Right ventricle myocardium superior (tissue), 1 donor: ENCODE data around the gene FCHO2. TPM values are rescaled to one million over a fixed set of nuclear protein-coding genes. Genes with fewer than 3 reads are reported as not detected.

Experiments
- ATAC-seq: fragments of 200-7000 bp; cut with Tn5 transposase; one replicate; pipeline ENCODE4 v1.9.1; 2020; ENCODE audit warnings: mild to moderate bottlenecking; ENCODE audit not compliant: poor library complexity
- DNase-seq: peaks from one replicate; pipeline ENCODE4 v3.0.0-alpha.2; 2020
- intact Hi-C: fragments of 100-400 bp; cut with DNase I; formaldehyde crosslinking; loops from one replicate; pipeline ENCODE4 v1.11.2; 2022
- total RNA-seq: library from RNA; stranded (reverse); fragmentation: NEBNext Ultra II Directional; extraction: Animal tissue kit (Norgen Biotek cat#: 25700); gene quantifications from one replicate; pipeline ENCODE4 v1.2.1, GENCODE V29; 2021
- donor health status: DM: no; HTN: yes; CAD: no; lungs with severe emphysema.

FCHO2 gene
- total RNA-seq, 1 donor from 2014 or later: 19.7 TPM

- intact Hi-C loops: no loop called here
Measured at GRCh38 chr5:73122875-73123810, 167.3 kb downstream of the FCHO2 start.

GRCh38 chr5:73125289-73125688 is 169.4 kb downstream of the FCHO2 start:
- ATAC-seq: no peak
- intact Hi-C loops: no loop called here
- DNase-seq: no peak

More at GRCh38 chr5:73122875-73123810, 167.3 kb downstream of the FCHO2 start:
- DNase-seq (no peak), ATAC-seq (no peak)

GRCh38 chr5:73126381-73126780 is 170.5 kb downstream of the FCHO2 start:
- no peak for DNase-seq
- intact Hi-C loops: no loop called here
- ATAC-seq: no peak

- DNase-seq (no peak), ATAC-seq (no peak)
- intact Hi-C loops: no loop called here
Measured at GRCh38 chr5:73126957-73127356, 171.1 kb downstream of the FCHO2 start.

- intact Hi-C loops: no loop called here
- ATAC-seq (no peak), DNase-seq (no peak)
Measured at GRCh38 chr5:73129143-73129542, 173.3 kb downstream of the FCHO2 start.

- ATAC-seq (no peak), DNase-seq (no peak)
- intact Hi-C loops: no loop called here
Measured at GRCh38 chr5:73130811-73131210, 175.0 kb downstream of the FCHO2 start.

- intact Hi-C loops: no loop called here
- ATAC-seq (no peak), DNase-seq (no peak)
Measured at GRCh38 chr5:73131711-73132425, 176.0 kb downstream of the FCHO2 start.

- intact Hi-C loops: no loop called here
- DNase-seq (no peak), ATAC-seq (no peak)
Measured at GRCh38 chr5:73132759-73133158, 176.9 kb downstream of the FCHO2 start.

- no peak for ATAC-seq
- no peak for DNase-seq
- intact Hi-C loops: no loop called here
Measured at GRCh38 chr5:73135021-73135420, 179.2 kb downstream of the FCHO2 start.

- intact Hi-C loops: no loop called here
- DNase-seq: no peak
- no peak for ATAC-seq
Measured at GRCh38 chr5:73135429-73136054, 179.7 kb downstream of the FCHO2 start.

GRCh38 chr5:73136055-73136562 is 180.3 kb downstream of the FCHO2 start:
- ATAC-seq: no peak
- DNase-seq: no peak
- intact Hi-C loops: no loop called here

GRCh38 chr5:73137563-73138530 is 182.0 kb downstream of the FCHO2 start:
- ATAC-seq: no peak
- DNase-seq: no peak
- intact Hi-C loops: no loop called here

GRCh38 chr5:73139485-73139884 is 183.6 kb downstream of the FCHO2 start:
- ATAC-seq (no peak), DNase-seq (no peak)
- intact Hi-C loops: no loop called here

Other genes starting within 250 kb of the FCHO2 start
- gene TNPO1, start 139.4 kb upstream of the FCHO2 start, total RNA-seq: 61.2 TPM
- gene TMEM171, start 164.5 kb downstream of the FCHO2 start, total RNA-seq: not detected
- gene TMEM174, start 217.2 kb downstream of the FCHO2 start, total RNA-seq: not detected